H1 (cell line): Measurements from ENCODE around the gene AP5Z1. TPM values are rescaled to one million over a fixed set of nuclear protein-coding genes. Genes with fewer than 3 reads are reported as not detected.

ENCODE experiments used
- ASH2L ChIP-seq: fragments of 200-600, 300-600 bp; sonication (generic); IDR thresholded peaks from one replicate; pipeline ENCODE4 v1.7.1; 2017; ENCODE audit warnings: low read length
- EP300 ChIP-seq, 2 experiments: IDR thresholded peaks; 1 replicate in 1 of 2; 2 replicates in 1 of 2; pipeline ENCODE4 v1.6.1; 2011 to 2012; ENCODE audit warnings: low read depth in 2 of 2, low read length in 2 of 2, mild to moderate bottlenecking in 2 of 2, borderline replicate concordance in 1 of 2, inconsistent platforms in 1 of 2, moderate library complexity in 1 of 2
- GABPA ChIP-seq: IDR thresholded peaks from 2 replicates; pipeline ENCODE4 v1.6.1; 2011; ENCODE audit warnings: mild to moderate bottlenecking, low read length, moderate library complexity, borderline replicate concordance; ENCODE audit not compliant: insufficient read depth
- HDAC6 ChIP-seq: IDR thresholded peaks from one replicate; pipeline ENCODE4 v1.7.1; 2012; ENCODE audit warnings: low read depth, mild to moderate bottlenecking, inconsistent platforms, low read length, moderate library complexity
- KDM1A ChIP-seq: fragments of 200-600, 300-600 bp; sonication (generic); IDR thresholded peaks from 2 replicates; pipeline ENCODE4 v1.7.1; 2016; ENCODE audit warnings: mild to moderate bottlenecking, low read length, borderline replicate concordance
- SAP30 ChIP-seq: fragments of 300-600 bp; sonication (generic); IDR thresholded peaks from 2 replicates; pipeline ENCODE4 v1.7.1; 2012; ENCODE audit warnings: low read length, moderate library complexity, mild to moderate bottlenecking, inconsistent platforms; ENCODE audit not compliant: insufficient read depth, insufficient replicate concordance
- SP2 ChIP-seq: IDR thresholded peaks from 2 replicates; pipeline ENCODE4 v1.6.1; 2012; ENCODE audit warnings: mild to moderate bottlenecking, low read length, inconsistent platforms
- SP4 ChIP-seq: IDR thresholded peaks from 2 replicates; pipeline ENCODE4 v1.6.1; 2012; ENCODE audit warnings: low read length, inconsistent platforms
- polyA plus RNA-seq, 7 experiments: library from polyadenylated mRNA; depleted of rRNA in 3 of 7; stranded (reverse) in 5 of 7; unstranded in 2 of 7; fragments of >200 nt in 5 of 7; fragments of 200-250 nt in 2 of 7; gene quantifications; 1 replicate in 5 of 7; 2 replicates in 1 of 7; 4 replicates in 1 of 7; pipeline versions ENCODE4 v1.2.1 to v1.2.3, GENCODE V29; 2011 to 2013; ENCODE audit warnings: missing spikeins in 2 of 7, mixed read lengths in 2 of 7
- total RNA-seq: library from RNA; stranded (reverse); fragmentation: NEBNext Ultra II Directional; extraction: Animal tissue kit (Norgen Biotek cat#: 25700); gene quantifications from 2 replicates; pipeline ENCODE4 v1.2.1, GENCODE V29; 2021
- TF ChIP-seq, protein P1 (sequence below): IDR thresholded peaks from 2 replicates; pipeline ENCODE4 v1.6.1; 2011; ENCODE audit warnings: low read length, improper control_type of control experiment

The AP5Z1 gene
- total and polyA plus RNA-seq, 2 of the 8 experiments (the other 6 are each of a cell fraction or from before 2014, with no cell fraction given): 24.0 to 24.7 TPM

DNA sequence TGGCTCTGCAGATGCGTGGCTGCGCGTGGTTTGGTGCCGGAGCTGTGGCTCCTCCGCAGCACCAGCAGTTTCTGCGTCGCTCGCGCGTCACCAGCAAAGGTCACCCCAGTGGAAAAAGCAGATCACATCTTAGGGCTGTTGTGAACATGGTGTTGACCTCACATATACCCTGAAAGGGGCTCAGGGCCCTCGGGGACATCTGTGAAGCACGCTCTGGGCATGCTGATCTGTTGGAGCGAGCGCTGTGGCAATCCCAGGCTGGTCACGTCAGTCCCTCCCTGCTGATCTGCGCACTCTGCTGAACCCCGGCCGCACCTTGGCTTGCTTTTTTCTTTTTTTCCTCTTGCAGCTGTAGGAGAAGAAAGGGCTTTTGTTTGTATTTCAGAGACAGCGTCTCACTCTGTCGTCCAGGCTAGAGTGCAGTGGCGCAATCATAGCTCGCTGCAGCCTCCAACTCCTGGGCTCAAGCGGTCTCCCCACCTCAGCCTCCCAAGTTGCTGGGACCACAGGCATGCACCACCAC lies 33.3 kb upstream of the AP5Z1 start (continued):
- TF ChIP-seq KDM1A (no peak), GABPA (no peak), EP300 (IDR thresholded peaks at IDR 0.05; ENCODE audit: borderline replicate concordance in 1 of 2, low read depth in 2 of 2, low read length in 2 of 2) (no peak), ASH2L (no peak), SAP30 (no peak), SP2 (no peak), HDAC6 (no peak), SP4 (no peak)
- TF ChIP-seq, protein P1, sequence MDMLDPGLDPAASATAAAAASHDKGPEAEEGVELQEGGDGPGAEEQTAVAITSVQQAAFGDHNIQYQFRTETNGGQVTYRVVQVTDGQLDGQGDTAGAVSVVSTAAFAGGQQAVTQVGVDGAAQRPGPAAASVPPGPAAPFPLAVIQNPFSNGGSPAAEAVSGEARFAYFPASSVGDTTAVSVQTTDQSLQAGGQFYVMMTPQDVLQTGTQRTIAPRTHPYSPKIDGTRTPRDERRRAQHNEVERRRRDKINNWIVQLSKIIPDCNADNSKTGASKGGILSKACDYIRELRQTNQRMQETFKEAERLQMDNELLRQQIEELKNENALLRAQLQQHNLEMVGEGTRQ: no peak
- TF ChIP-seq, all 59 proteins: peak for 0
